Spleen (tissue), 7 donors: ENCODE measurements around the gene ARID3B.

Experiments used
- CTCF ChIP-seq, 11 experiments: fragments of 200-600 bp in 7 of 11; fragments of 450-650 bp in 4 of 11; sonication (generic) in 4 of 11; IDR thresholded peaks in 8 of 11; conservative IDR thresholded peaks in 3 of 11; 1 replicate in 7 of 11; 2 replicates in 4 of 11; pipeline versions ENCODE4 v1.4.0 to v1.8.0; 2016 to 2021; ENCODE audit warnings: antibody characterized with exemption in 11 of 11, inconsistent platforms in 4 of 11, mild to moderate bottlenecking in 1 of 11
- POLR2A ChIP-seq, 3 donors: fragments of 450-650 bp; IDR thresholded peaks; one replicate each; pipeline ENCODE4 v1.5.1; 2017; ENCODE audit warnings: antibody characterized with exemption in 3 of 3, mild to moderate bottlenecking in 1 of 3
- donor health status: DM: no; HTN: no; CAD: no; lungs with moderate emphysema.
- donor health status: DM: no; HTN: no; CAD: no.
- donor health status: DM: no; HTN: no; CAD: no.

GRCh38 chr15:74625693-74626092 is 84.7 kb downstream of the ARID3B start:
- TF ChIP-seq CTCF (IDR thresholded peaks at IDR 0.05 in 8 of 11, conservative IDR thresholded peaks at IDR 0.05 in 3 of 11): no peak
- TF ChIP-seq POLR2A (IDR thresholded peaks at IDR 0.05): no peak
